ENCODE data around the gene UGT3A2. TPM values are rescaled to one million over a fixed set of nuclear protein-coding genes. Genes with fewer than 3 reads are reported as not detected.

Gene UGT3A2
- not detected for total RNA-seq
- long read RNA-seq: 0 reads

GRCh38 chr5:36066540-36067210 lies at the start of gene UGT3A2:
Gene UGT3A2, minus strand, starts transcription at chr5:36066882. Its CDS starts 93 bp downstream, at chr5:36066789.
- no peak for DNase-seq (ENCODE audit: low spot score)
- intact Hi-C loops (cut with DNase I): no loop called here

GRCh38 chr5:36111238-36111637 lies 44.6 kb upstream of the UGT3A2 start:
- DNase-seq (ENCODE audit: low spot score): no peak
- intact Hi-C loops (cut with DNase I): no loop called here

- intact Hi-C loops (cut with DNase I): no loop called here
- no peak for DNase-seq (ENCODE audit: low spot score)
These were observed 42.2 kb upstream of the UGT3A2 start for GRCh38 chr5:36108758-36109460.

GRCh38 chr5:36105819-36106218 lies 39.1 kb upstream of the UGT3A2 start:
- intact Hi-C loops (cut with DNase I): no loop called here
- no peak for DNase-seq (ENCODE audit: low spot score)

- no peak for DNase-seq (ENCODE audit: low spot score)
- intact Hi-C loops (cut with DNase I): no loop called here
These were observed 33.1 kb upstream of the UGT3A2 start for GRCh38 chr5:36099748-36100147.

- intact Hi-C loops (cut with DNase I): no loop called here
- DNase-seq (ENCODE audit: low spot score): no peak
These were observed 29.8 kb upstream of the UGT3A2 start for GRCh38 chr5:36096486-36096885.

GRCh38 chr5:36089989-36090388 lies 23.3 kb upstream of the UGT3A2 start:
- DNase-seq (ENCODE audit: low spot score): no peak
- intact Hi-C loops (cut with DNase I): no loop called here

GRCh38 chr5:36079200-36079781 lies 12.6 kb upstream of the UGT3A2 start:
- intact Hi-C loops (cut with DNase I): no loop called here

GRCh38 chr5:36078430-36078829 lies 11.7 kb upstream of the UGT3A2 start:
- DNase-seq (ENCODE audit: low spot score): no peak
- intact Hi-C loops (cut with DNase I): no loop called here

More at GRCh38 chr5:36079200-36079781, 12.6 kb upstream of the UGT3A2 start:
- DNase-seq (ENCODE audit: low spot score): no peak

- intact Hi-C loops (cut with DNase I): no loop called here
- no peak for DNase-seq (ENCODE audit: low spot score)
These were observed 7.0 kb upstream of the UGT3A2 start for GRCh38 chr5:36073595-36074216.

GRCh38 chr5:36070687-36071571 lies 4.2 kb upstream of the UGT3A2 start:
- intact Hi-C loops (cut with DNase I): no loop called here
- no peak for DNase-seq (ENCODE audit: low spot score)

GRCh38 chr5:36068751-36069281 lies 2.1 kb upstream of the UGT3A2 start:
- intact Hi-C loops (cut with DNase I): no loop called here
- no peak for DNase-seq (ENCODE audit: low spot score)

GRCh38 chr5:36066001-36066539 lies 612 bp downstream of the UGT3A2 start:
- DNase-seq (ENCODE audit: low spot score): no peak
- intact Hi-C loops (cut with DNase I): no loop called here

GRCh38 chr5:36060420-36060887 lies 6.2 kb downstream of the UGT3A2 start:
- intact Hi-C loops (cut with DNase I): no loop called here
- DNase-seq (ENCODE audit: low spot score): no peak

GRCh38 chr5:36059571-36060419 lies 6.9 kb downstream of the UGT3A2 start:
- DNase-seq (ENCODE audit: low spot score): no peak
- intact Hi-C loops (cut with DNase I): no loop called here

- no peak for DNase-seq (ENCODE audit: low spot score)
- intact Hi-C loops (cut with DNase I): no loop called here
These were observed 7.9 kb downstream of the UGT3A2 start for GRCh38 chr5:36058776-36059175.

GRCh38 chr5:36057386-36057785 lies 9.3 kb downstream of the UGT3A2 start:
- intact Hi-C loops (cut with DNase I): no loop called here
- DNase-seq (ENCODE audit: low spot score): no peak

- intact Hi-C loops (cut with DNase I): no loop called here
- no peak for DNase-seq (ENCODE audit: low spot score)
These were observed 10.3 kb downstream of the UGT3A2 start for GRCh38 chr5:36056422-36056821.
